ENCODE results near the gene ILDR1.
A peak's percentile ranks its signal among the peaks of the same experiment; 100 is the strongest.

The ILDR1 gene

DNA sequence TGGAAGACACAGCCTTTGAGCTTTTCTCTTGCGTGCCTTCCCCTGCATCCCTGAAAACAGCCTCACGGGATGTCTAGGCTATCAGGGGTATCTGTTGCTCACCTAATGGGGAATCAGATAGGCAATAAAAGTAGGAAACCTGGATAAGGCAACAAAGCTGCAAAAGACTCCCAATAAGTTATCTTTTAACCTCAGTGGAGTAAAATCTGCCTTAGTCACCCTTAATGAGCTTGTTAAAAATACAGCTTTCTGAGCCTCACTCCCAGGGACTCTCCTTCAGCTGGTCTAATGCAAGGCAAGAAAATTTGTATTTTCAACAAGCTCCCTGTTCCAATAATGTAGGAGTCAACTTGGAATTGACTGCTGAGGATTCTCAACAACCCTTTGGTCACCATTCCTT lies 25.6 kb downstream of the ILDR1 start:
- H3K27me3 ChIP-seq (ENCODE audit: control insufficient read depth in 3 of 3, insufficient read depth in 3 of 3, low read depth in 1 of 3, low read length in 3 of 3) = no peaks in the 10 kb centered on the region
- DNase-seq (ENCODE audit: low spot score) = no peak
- H2BK120ac ChIP-seq (ENCODE audit: low read depth, low read length) = no peak overlapping the region
- WGBS, 2 donors (ENCODE audit: extremely low coverage in 2 of 2, insufficient read length in 2 of 2, insufficient replicate concordance in 1 of 2) = no CpG with 5 or more reads among the region's 2 CpGs
- H3K27ac ChIP-seq (replicated peaks; ENCODE audit: low read length) = no peak overlapping the region
- no peak overlapping the region for H3K23ac ChIP-seq (ENCODE audit: low read depth, low read length, poor library complexity)
- no peak overlapping the region for H2AFZ ChIP-seq (ENCODE audit: low read length)
- H3K18ac ChIP-seq (ENCODE audit: low read length) = no peak overlapping the region
- no peak overlapping the region for H2BK12ac ChIP-seq (ENCODE audit: low read length)
- H3K79me1 ChIP-seq (ENCODE audit: low read depth, low read length) = no peaks in the 10 kb centered on the region
- peaks cover 0 to 2% of the 10 kb centered on the region in 2 donors for H3K4me1 ChIP-seq (ENCODE audit: control insufficient read depth in 2 of 2, insufficient read depth in 1 of 2, low read depth in 1 of 2, low read length in 2 of 2)
- H2BK5ac ChIP-seq (ENCODE audit: low read length) = no peak overlapping the region
- no peak overlapping the region for H2AK5ac ChIP-seq (ENCODE audit: low read depth, low read length)
- H4K8ac ChIP-seq (ENCODE audit: low read depth, low read length) = no peak overlapping the region
- H3K4ac ChIP-seq (ENCODE audit: low read length) = no peak overlapping the region
- H3K9me3 ChIP-seq (replicated peaks in 1 of 2; ENCODE audit: control insufficient read depth in 2 of 2, insufficient read depth in 1 of 2, low read depth in 1 of 2, low read length in 2 of 2) = no peaks in the 10 kb centered on the region
- no peaks in the 10 kb centered on the region for H3K36me3 ChIP-seq (replicated peaks in 1 of 2; ENCODE audit: control insufficient read depth in 2 of 2, insufficient read depth in 2 of 2, low read length in 2 of 2)
- no peak overlapping the region for H4K91ac ChIP-seq (ENCODE audit: low read depth, low read length, poor library complexity)
- H2BK15ac ChIP-seq (ENCODE audit: low read length) = no peak overlapping the region
- no peak overlapping the region for H3K14ac ChIP-seq (ENCODE audit: low read length)
- H3K4me3 ChIP-seq (ENCODE audit: low read length in 2 of 2) = no peak overlapping the region
- H3K9ac ChIP-seq (ENCODE audit: low read depth, low read length, poor library complexity) = no peak overlapping the region
- H3K4me2 ChIP-seq (ENCODE audit: insufficient read depth, low read length, poor library complexity, severe bottlenecking) = no peak overlapping the region

DNA sequence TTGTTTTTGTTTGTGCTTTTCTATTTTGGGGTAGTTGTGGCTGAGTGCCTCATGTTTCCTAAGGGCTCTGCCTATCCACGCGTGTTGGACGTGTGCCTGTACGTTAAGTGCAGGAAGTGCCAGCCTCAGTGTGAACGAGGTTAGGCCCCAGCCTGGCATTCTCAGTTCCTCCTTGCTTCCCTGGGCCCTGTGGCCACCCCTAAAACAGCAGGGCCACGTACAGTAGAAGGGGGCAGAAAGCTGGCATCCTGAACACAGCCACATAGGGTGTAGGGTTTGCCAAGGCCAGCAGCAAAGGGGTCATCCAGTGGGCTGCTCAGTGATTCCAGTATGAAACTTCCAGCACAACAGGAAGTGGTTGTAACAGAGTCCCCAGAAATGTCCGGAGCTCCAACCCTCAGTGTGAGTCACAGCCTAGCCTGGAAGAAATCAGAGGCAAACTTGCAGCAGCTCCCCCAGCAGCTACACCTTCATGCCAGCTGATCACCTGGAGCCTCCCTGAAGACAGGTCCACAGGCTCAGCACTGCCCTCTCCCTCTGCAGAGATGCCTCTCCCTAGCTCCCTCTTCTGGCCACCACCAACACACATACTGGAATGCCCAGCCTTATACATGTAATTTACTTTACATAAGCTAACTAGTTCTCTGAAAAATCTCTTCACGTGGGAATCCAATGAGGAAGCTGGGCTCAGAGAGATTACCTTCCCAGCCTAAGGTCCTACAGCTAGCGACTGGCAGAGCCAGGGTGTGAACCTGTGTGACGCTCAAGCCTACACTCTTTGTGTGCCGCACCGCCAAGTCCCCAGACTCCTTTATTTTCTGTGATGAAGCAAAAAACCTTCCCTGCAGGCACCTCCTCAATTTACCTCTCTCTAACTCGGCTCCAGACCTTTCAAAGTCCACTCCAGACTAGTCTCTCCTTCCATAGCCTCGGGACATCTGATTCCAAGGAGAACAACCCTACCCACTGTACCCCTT lies 26.6 kb downstream of the ILDR1 start:
- Histone ChIP-seq H2BK5ac (ENCODE audit: low read length) (no peak overlapping the region), H2BK15ac (ENCODE audit: low read length) (no peak overlapping the region), H4K91ac (ENCODE audit: low read depth, low read length, poor library complexity) (no peak overlapping the region), H3K27ac (replicated peaks; ENCODE audit: low read length) (no peak overlapping the region), H3K27me3 (ENCODE audit: control insufficient read depth in 3 of 3, insufficient read depth in 3 of 3, low read depth in 1 of 3, low read length in 3 of 3) (no peaks in the 10 kb centered on the region), H2BK12ac (ENCODE audit: low read length) (no peak overlapping the region), H3K36me3 (replicated peaks in 1 of 2; ENCODE audit: control insufficient read depth in 2 of 2, insufficient read depth in 2 of 2, low read length in 2 of 2) (no peaks in the 10 kb centered on the region), H3K9me3 (replicated peaks in 1 of 2; ENCODE audit: control insufficient read depth in 2 of 2, insufficient read depth in 1 of 2, low read depth in 1 of 2, low read length in 2 of 2) (no peaks in the 10 kb centered on the region), H2AK5ac (ENCODE audit: low read depth, low read length) (no peak overlapping the region), H3K23ac (ENCODE audit: low read depth, low read length, poor library complexity) (no peak overlapping the region), H3K18ac (ENCODE audit: low read length) (peak overlapping the region; percentile 67), H3K4me1 (ENCODE audit: control insufficient read depth in 2 of 2, insufficient read depth in 1 of 2, low read depth in 1 of 2, low read length in 2 of 2) (no peaks in the 10 kb centered on the region), H3K79me1 (ENCODE audit: low read depth, low read length) (no peaks in the 10 kb centered on the region), H3K4ac (ENCODE audit: low read length) (no peak overlapping the region), H2BK120ac (ENCODE audit: low read depth, low read length) (no peak overlapping the region), H3K14ac (ENCODE audit: low read length) (peak overlapping the region; percentile 47), H2AFZ (ENCODE audit: low read length) (peak overlapping the region; percentile 2), H3K4me3 (ENCODE audit: low read length in 2 of 2) (no peak overlapping the region), H3K4me2 (ENCODE audit: insufficient read depth, low read length, poor library complexity, severe bottlenecking) (no peak overlapping the region), H3K9ac (ENCODE audit: low read depth, low read length, poor library complexity) (no peak overlapping the region), H4K8ac (ENCODE audit: low read depth, low read length) (no peak overlapping the region)
- peak; percentile 35 for DNase-seq (ENCODE audit: low spot score)
- WGBS, 2 donors (ENCODE audit: extremely low coverage in 2 of 2, insufficient read length in 2 of 2, insufficient replicate concordance in 1 of 2) = no CpG with 5 or more reads among the region's 14 CpGs

DNA sequence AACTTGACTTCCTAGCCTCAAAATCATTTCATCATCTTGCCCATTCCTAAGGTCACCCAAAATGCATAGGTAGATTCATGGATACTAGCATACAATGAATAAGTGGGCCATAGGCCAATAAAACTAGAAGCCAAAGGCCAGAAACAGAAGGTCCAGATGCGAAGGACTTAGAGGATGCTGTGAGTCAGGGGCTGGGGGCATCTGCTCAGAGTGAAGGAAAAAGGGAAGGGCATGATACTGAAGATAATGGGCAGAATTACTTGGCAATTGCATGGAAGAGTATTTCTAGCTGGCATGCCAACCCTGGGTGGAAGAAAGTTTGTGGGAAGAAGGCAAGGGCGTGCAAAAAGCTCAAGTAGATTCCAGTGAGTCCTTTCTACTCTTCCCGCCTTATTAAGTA lies 27.5 kb downstream of the ILDR1 start:
- Histone ChIP-seq H3K4me3 (ENCODE audit: low read length in 2 of 2) (no peak overlapping the region), H3K4me2 (ENCODE audit: insufficient read depth, low read length, poor library complexity, severe bottlenecking) (no peak overlapping the region), H4K8ac (ENCODE audit: low read depth, low read length) (no peak overlapping the region), H3K14ac (ENCODE audit: low read length) (no peak overlapping the region), H2BK120ac (ENCODE audit: low read depth, low read length) (no peak overlapping the region), H3K27me3 (ENCODE audit: control insufficient read depth in 3 of 3, insufficient read depth in 3 of 3, low read depth in 1 of 3, low read length in 3 of 3) (no peaks in the 10 kb centered on the region), H2BK15ac (ENCODE audit: low read length) (no peak overlapping the region), H3K4me1 (ENCODE audit: control insufficient read depth in 2 of 2, insufficient read depth in 1 of 2, low read depth in 1 of 2, low read length in 2 of 2) (no peaks in the 10 kb centered on the region), H4K91ac (ENCODE audit: low read depth, low read length, poor library complexity) (no peak overlapping the region), H3K27ac (replicated peaks; ENCODE audit: low read length) (no peak overlapping the region), H3K4ac (ENCODE audit: low read length) (no peak overlapping the region), H3K79me1 (ENCODE audit: low read depth, low read length) (no peaks in the 10 kb centered on the region), H2AFZ (ENCODE audit: low read length) (no peak overlapping the region), H3K23ac (ENCODE audit: low read depth, low read length, poor library complexity) (no peak overlapping the region), H2AK5ac (ENCODE audit: low read depth, low read length) (no peak overlapping the region), H2BK12ac (ENCODE audit: low read length) (no peak overlapping the region), H3K9ac (ENCODE audit: low read depth, low read length, poor library complexity) (no peak overlapping the region), H3K9me3 (replicated peaks in 1 of 2; ENCODE audit: control insufficient read depth in 2 of 2, insufficient read depth in 1 of 2, low read depth in 1 of 2, low read length in 2 of 2) (no peaks in the 10 kb centered on the region), H2BK5ac (ENCODE audit: low read length) (no peak overlapping the region), H3K18ac (ENCODE audit: low read length) (no peak overlapping the region), H3K36me3 (replicated peaks in 1 of 2; ENCODE audit: control insufficient read depth in 2 of 2, insufficient read depth in 2 of 2, low read length in 2 of 2) (no peaks in the 10 kb centered on the region)
- no peak for DNase-seq (ENCODE audit: low spot score)
- no CpG with 5 or more reads among the region's 3 CpGs for WGBS, 2 donors (ENCODE audit: extremely low coverage in 2 of 2, insufficient read length in 2 of 2, insufficient replicate concordance in 1 of 2)

DNA sequence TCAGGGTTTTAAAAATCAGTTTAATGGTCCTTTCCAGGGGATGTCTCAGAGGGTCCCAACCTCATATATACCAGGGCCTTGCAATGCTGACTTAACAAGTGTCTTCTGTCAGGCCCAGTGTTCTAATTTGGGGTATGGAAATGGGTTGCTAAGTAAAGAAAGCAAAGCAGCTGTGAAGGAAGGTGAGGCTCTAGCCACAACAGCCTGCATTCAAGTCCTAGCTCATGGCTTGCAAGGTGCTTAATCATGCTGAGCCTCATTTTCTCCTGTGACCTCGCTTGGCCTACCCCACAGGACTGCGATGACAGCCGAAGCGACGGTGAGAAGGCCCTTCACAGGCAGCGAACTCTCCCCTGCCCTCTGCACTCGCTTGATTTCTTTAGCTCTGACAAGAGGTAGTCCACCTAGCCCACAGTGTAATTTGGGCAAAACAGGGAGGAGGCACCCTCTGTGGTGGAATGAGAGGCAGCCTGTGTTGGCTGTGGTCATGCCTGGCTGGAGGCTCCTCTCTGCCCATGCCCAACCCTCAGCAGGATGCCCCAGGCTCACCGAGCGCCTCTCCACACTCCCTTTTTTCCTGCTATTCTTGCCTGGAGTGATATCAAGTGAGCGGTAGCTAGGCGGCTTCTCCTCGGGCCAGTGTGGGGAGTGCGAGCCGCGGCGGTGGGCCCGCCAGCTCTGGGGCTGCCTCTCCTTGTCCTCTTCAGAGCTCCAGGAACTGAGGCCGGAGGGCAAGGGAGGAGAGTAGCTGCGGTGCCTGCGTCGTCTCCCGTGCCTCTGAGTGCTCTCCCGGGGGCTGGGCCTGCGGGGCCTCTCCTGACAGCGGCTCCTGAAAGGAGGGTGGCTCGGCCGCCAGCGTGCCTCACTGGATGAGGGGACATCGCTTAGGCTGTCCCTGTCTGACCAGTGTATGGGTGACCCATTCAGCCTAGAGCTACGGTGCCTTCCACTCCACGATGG lies 29.2 kb downstream of the ILDR1 start:
- H3K18ac ChIP-seq (ENCODE audit: low read length) = peak overlapping the region; percentile 42

More for the DNA sequence above, 29.2 kb downstream of the ILDR1 start:
- Histone ChIP-seq H3K4me1 (ENCODE audit: control insufficient read depth in 2 of 2, insufficient read depth in 1 of 2, low read depth in 1 of 2, low read length in 2 of 2) (no peaks in the 10 kb centered on the region), H2BK5ac (ENCODE audit: low read length) (no peak overlapping the region), H2BK15ac (ENCODE audit: low read length) (no peak overlapping the region), H2BK120ac (ENCODE audit: low read depth, low read length) (no peak overlapping the region), H4K91ac (ENCODE audit: low read depth, low read length, poor library complexity) (peak overlapping the region; percentile 56), H3K14ac (ENCODE audit: low read length) (no peak overlapping the region), H3K79me1 (ENCODE audit: low read depth, low read length) (no peaks in the 10 kb centered on the region), H3K4me3 (ENCODE audit: low read length in 2 of 2) (no peak overlapping the region), H2AFZ (ENCODE audit: low read length) (no peak overlapping the region), H2AK5ac (ENCODE audit: low read depth, low read length) (no peak overlapping the region), H3K9me3 (replicated peaks in 1 of 2; ENCODE audit: control insufficient read depth in 2 of 2, insufficient read depth in 1 of 2, low read depth in 1 of 2, low read length in 2 of 2) (no peaks in the 10 kb centered on the region), H3K4ac (ENCODE audit: low read length) (no peak overlapping the region), H3K23ac (ENCODE audit: low read depth, low read length, poor library complexity) (peak overlapping the region; percentile 82), H3K36me3 (replicated peaks in 1 of 2; ENCODE audit: control insufficient read depth in 2 of 2, insufficient read depth in 2 of 2, low read length in 2 of 2) (no peaks in the 10 kb centered on the region), H3K4me2 (ENCODE audit: insufficient read depth, low read length, poor library complexity, severe bottlenecking) (no peak overlapping the region), H3K9ac (ENCODE audit: low read depth, low read length, poor library complexity) (no peak overlapping the region), H3K27me3 (ENCODE audit: control insufficient read depth in 3 of 3, insufficient read depth in 3 of 3, low read depth in 1 of 3, low read length in 3 of 3) (no peaks in the 10 kb centered on the region), H4K8ac (ENCODE audit: low read depth, low read length) (no peak overlapping the region), H2BK12ac (ENCODE audit: low read length) (no peak overlapping the region), H3K27ac (replicated peaks; ENCODE audit: low read length) (no peak overlapping the region)
- WGBS, 2 donors (ENCODE audit: extremely low coverage in 2 of 2, insufficient read length in 2 of 2, insufficient replicate concordance in 1 of 2) = no CpG with 5 or more reads among the region's 31 CpGs
- no peak for DNase-seq (ENCODE audit: low spot score)
